Astrocyte (in vitro differentiated cells and primary cell): ENCODE measurements around the gene JUP. TPM values are rescaled to one million over a fixed set of nuclear protein-coding genes. Genes with fewer than 3 reads are reported as not detected.

Experiments
- DNase-seq: peaks from one replicate; pipeline ENCODE4 v3.0.0-alpha.2; 2010; ENCODE audit warnings: low read depth
- FAIRE-seq: peaks from 2 replicates; lab custom pipeline; 2011; peaks lifted over from hg19 to GRCh38; lab: Jason Lieb, UNC
- H2AFZ ChIP-seq: 2 replicates; pipeline ENCODE4 v1.6.0; 2012; ENCODE audit warnings: low read depth, low read length, inconsistent platforms
- H3K27ac ChIP-seq: 2 replicates; pipeline ENCODE4 v1.5.1; 2011; ENCODE audit warnings: low read depth, low read length, inconsistent platforms
- H3K27me3 ChIP-seq: 2 replicates; pipeline ENCODE4 v1.6.0; 2011; ENCODE audit warnings: low read length, inconsistent platforms; ENCODE audit not compliant: insufficient read depth
- H3K36me3 ChIP-seq: 2 replicates; pipeline ENCODE4 v1.5.1; 2011; ENCODE audit warnings: low read length, inconsistent platforms; ENCODE audit not compliant: insufficient read depth
- H3K4me1 ChIP-seq: 2 replicates; pipeline ENCODE4 v1.5.1; 2011; ENCODE audit warnings: low read length, inconsistent platforms; ENCODE audit not compliant: insufficient read depth
- H3K4me2 ChIP-seq: 2 replicates; pipeline ENCODE4 v1.6.0; 2012; ENCODE audit warnings: low read length, inconsistent platforms
- H3K4me3 ChIP-seq: 2 replicates; pipeline ENCODE4 v1.5.1; 2011; ENCODE audit warnings: low read depth, mild to moderate bottlenecking, low read length, inconsistent platforms; ENCODE audit not compliant: insufficient read depth
- H3K79me2 ChIP-seq: 2 replicates; pipeline ENCODE4 v1.6.0; 2012; ENCODE audit warnings: mild to moderate bottlenecking, low read length, inconsistent platforms; ENCODE audit not compliant: insufficient read depth
- H3K9ac ChIP-seq: 2 replicates; pipeline ENCODE4 v1.6.0; 2012; ENCODE audit warnings: mild to moderate bottlenecking, low read length, inconsistent platforms
- H3K9me3 ChIP-seq: 2 replicates; pipeline ENCODE4 v1.5.1; 2012; ENCODE audit warnings: low read depth, mild to moderate bottlenecking, low read length, inconsistent platforms; ENCODE audit not compliant: insufficient read depth
- H4K20me1 ChIP-seq: 2 replicates; pipeline ENCODE4 v1.6.0; 2012; ENCODE audit warnings: low read length, inconsistent platforms; ENCODE audit not compliant: insufficient read depth
- H3K27ac Mint-ChIP-seq: one replicate; pipeline ENCODE4 v1.8.0; 2021; ENCODE audit warnings: mild to moderate bottlenecking, mixed read lengths; ENCODE audit not compliant: unreplicated experiment
- H3K27me3 Mint-ChIP-seq: one replicate; pipeline ENCODE4 v1.8.0; 2021; ENCODE audit warnings: low read depth, mixed read lengths; ENCODE audit not compliant: unreplicated experiment
- H3K36me3 Mint-ChIP-seq: one replicate; pipeline ENCODE4 v1.8.0; 2021; ENCODE audit warnings: low read depth, mixed read lengths; ENCODE audit not compliant: unreplicated experiment
- H3K4me1 Mint-ChIP-seq: one replicate; pipeline ENCODE4 v1.8.0; 2021; ENCODE audit warnings: low read depth, mixed read lengths; ENCODE audit not compliant: unreplicated experiment
- H3K4me3 Mint-ChIP-seq: one replicate; pipeline ENCODE4 v1.8.0; 2021; ENCODE audit warnings: mild to moderate bottlenecking, moderate library complexity, mixed read lengths; ENCODE audit not compliant: unreplicated experiment
- H3K9me3 Mint-ChIP-seq: one replicate; pipeline ENCODE4 v1.8.0; 2021; ENCODE audit warnings: mild to moderate bottlenecking, mixed read lengths; ENCODE audit not compliant: unreplicated experiment
- EZH2 ChIP-seq: IDR thresholded peaks from 2 replicates; pipeline ENCODE4 v1.6.1; 2012; ENCODE audit warnings: mild to moderate bottlenecking, low read length, inconsistent platforms; ENCODE audit not compliant: insufficient read depth
- total RNA-seq: library from RNA; stranded (reverse); gene quantifications from 2 replicates; pipeline ENCODE4 v1.2.1, GENCODE V29; 2021
- TF ChIP-seq, protein P1 (sequence below): IDR thresholded peaks from 2 replicates; pipeline ENCODE4 v1.5.1; 2011; ENCODE audit warnings: low read depth, mild to moderate bottlenecking, inconsistent platforms, low read length, moderate library complexity; ENCODE audit not compliant: insufficient read depth

JUP gene
- total RNA-seq, 1 donor from 2014 or later, result 236 TPM

DNA sequence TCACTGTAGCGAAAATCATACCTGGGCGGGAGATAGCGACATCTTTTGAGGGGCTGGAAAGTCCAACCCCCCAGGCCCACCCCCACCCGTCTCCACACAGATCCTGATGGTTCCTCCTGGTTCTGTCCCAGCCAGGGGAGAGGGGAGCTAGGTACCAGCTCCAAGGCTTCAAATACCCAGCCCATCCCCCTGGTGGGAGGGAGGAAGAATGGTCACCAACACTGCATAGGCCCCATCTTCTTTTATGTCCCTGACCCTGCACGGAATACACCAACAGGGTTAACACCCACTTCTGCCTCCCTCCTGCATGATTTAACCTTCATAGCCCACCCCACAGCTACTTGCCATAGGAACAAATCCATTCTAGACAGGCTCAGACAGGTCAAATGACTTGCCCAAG lies 61.4 kb downstream of the JUP start:
- Histone ChIP-seq H3K9me3 (no peaks in the 10 kb centered on the region), H3K4me1 (no peaks in the 10 kb centered on the region), H3K27me3 (peaks cover 1% of the 10 kb centered on the region), H3K4me3 (no peak overlapping the region), H3K36me3 (no peaks in the 10 kb centered on the region), H3K79me2 (no peaks in the 10 kb centered on the region), H3K9ac (no peak overlapping the region), H3K4me2 (no peak overlapping the region), H3K27ac (no peak overlapping the region), H2AFZ (no peak overlapping the region), H4K20me1 (no peaks in the 10 kb centered on the region)
- H3K4me1 Mint-ChIP-seq, result no peaks in the 10 kb centered on the region
- FAIRE-seq, result no peak
- H3K4me3 Mint-ChIP-seq, result no peak overlapping the region
- peaks cover 24% of the 10 kb centered on the region for H3K27me3 Mint-ChIP-seq
- TF ChIP-seq, protein P1, sequence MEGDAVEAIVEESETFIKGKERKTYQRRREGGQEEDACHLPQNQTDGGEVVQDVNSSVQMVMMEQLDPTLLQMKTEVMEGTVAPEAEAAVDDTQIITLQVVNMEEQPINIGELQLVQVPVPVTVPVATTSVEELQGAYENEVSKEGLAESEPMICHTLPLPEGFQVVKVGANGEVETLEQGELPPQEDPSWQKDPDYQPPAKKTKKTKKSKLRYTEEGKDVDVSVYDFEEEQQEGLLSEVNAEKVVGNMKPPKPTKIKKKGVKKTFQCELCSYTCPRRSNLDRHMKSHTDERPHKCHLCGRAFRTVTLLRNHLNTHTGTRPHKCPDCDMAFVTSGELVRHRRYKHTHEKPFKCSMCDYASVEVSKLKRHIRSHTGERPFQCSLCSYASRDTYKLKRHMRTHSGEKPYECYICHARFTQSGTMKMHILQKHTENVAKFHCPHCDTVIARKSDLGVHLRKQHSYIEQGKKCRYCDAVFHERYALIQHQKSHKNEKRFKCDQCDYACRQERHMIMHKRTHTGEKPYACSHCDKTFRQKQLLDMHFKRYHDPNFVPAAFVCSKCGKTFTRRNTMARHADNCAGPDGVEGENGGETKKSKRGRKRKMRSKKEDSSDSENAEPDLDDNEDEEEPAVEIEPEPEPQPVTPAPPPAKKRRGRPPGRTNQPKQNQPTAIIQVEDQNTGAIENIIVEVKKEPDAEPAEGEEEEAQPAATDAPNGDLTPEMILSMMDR, result no peak
- no peak for TF ChIP-seq EZH2
- H3K36me3 Mint-ChIP-seq, result no peaks in the 10 kb centered on the region
- H3K27ac Mint-ChIP-seq, result no peak overlapping the region
- no peaks in the 10 kb centered on the region for H3K9me3 Mint-ChIP-seq
- no peak for DNase-seq

DNA sequence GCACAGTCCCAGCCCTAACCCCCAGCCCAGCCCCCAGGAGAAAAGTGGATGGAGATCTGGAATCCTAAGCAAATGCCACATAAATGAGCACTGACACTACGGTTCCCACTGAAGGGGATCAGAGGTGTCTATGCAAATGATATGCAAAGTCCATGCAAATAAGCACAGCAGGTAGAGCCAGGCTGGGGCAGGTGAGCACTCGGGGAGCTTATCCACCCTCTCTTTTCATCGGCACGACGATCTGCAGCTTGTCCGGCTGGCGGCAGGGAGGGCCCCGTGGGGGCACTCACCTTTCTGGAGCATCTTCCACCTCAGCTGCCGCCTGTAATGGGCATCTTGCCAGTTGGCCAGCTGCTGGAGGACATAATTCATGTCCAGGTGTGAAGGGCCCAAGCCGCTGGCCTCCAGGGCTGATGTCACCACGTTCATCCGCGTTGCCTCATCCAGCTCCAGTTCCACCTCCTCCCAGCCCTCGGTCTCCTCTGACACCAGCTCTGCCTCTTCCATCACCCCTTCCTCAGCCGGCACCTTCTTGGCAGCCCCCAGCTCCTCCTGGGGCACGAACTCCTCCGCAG lies 61.9 kb downstream of the JUP start:
- FAIRE-seq (no peak), DNase-seq (no peak)
- TF ChIP-seq EZH2, result no peak
- TF ChIP-seq, protein P1, result no peak
- no peak overlapping the region for H3K27ac ChIP-seq
- Mint-ChIP-seq H3K27me3 (peaks cover 22% of the 10 kb centered on the region), H3K4me3 (no peak overlapping the region), H3K36me3 (no peaks in the 10 kb centered on the region), H3K27ac (no peak overlapping the region), H3K4me1 (no peaks in the 10 kb centered on the region), H3K9me3 (no peaks in the 10 kb centered on the region)
- H3K9ac ChIP-seq, result no peak overlapping the region
- H3K27me3 ChIP-seq, result no peaks in the 10 kb centered on the region
- no peaks in the 10 kb centered on the region for H3K79me2 ChIP-seq
- H4K20me1 ChIP-seq, result no peaks in the 10 kb centered on the region
- no peak overlapping the region for H3K4me2 ChIP-seq
- no peak overlapping the region for H2AFZ ChIP-seq
- H3K36me3 ChIP-seq, result no peaks in the 10 kb centered on the region
- H3K9me3 ChIP-seq, result no peaks in the 10 kb centered on the region
- H3K4me1 ChIP-seq, result no peaks in the 10 kb centered on the region
- H3K4me3 ChIP-seq, result no peak overlapping the region

DNA sequence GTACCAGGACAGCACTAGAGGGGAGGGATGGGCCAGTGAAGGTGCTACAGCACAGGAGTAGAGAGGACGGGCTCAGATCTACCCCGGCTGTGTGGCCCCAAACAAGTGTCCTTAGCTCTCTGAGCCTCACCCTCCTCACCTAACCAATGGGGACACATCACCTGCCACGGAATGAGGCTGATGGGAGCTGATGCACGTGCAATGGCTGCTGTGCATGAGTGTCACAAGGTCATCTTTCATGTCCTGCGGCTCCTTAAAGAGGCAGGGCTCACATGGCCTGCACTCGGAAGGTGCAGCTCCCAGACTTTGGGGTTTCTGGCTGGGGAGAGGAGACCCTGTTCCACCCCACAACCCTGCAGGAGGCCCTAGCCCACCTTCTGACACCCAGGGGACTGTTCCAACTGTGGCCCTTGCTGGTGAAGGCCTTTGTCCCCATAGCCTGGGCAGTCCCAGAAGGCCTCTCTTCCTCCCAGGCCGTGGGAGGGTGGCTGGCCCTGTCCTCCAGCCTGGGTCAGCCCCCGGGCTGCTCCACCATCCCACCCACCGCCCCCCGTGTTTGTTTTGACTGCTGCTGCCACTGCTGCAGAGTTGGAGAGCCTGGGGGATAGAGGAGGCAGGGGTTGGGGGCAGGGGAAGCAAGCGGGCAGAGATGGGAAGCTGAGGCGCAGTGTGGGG lies 62.6 kb downstream of the JUP start:
- H3K79me2 ChIP-seq, result no peaks in the 10 kb centered on the region
- Mint-ChIP-seq H3K4me3 (no peak overlapping the region), H3K9me3 (no peaks in the 10 kb centered on the region), H3K4me1 (no peaks in the 10 kb centered on the region), H3K27ac (no peak overlapping the region), H3K27me3 (peaks cover 22% of the 10 kb centered on the region), H3K36me3 (no peaks in the 10 kb centered on the region)
- H3K27ac ChIP-seq, result no peak overlapping the region
- no peaks in the 10 kb centered on the region for H3K27me3 ChIP-seq
- FAIRE-seq (no peak), DNase-seq (no peak)
- no peak overlapping the region for H3K4me2 ChIP-seq
- no peaks in the 10 kb centered on the region for H4K20me1 ChIP-seq
- H3K36me3 ChIP-seq, result no peaks in the 10 kb centered on the region
- no peaks in the 10 kb centered on the region for H3K4me1 ChIP-seq
- TF ChIP-seq EZH2, result no peak
- TF ChIP-seq, protein P1, result no peak
- no peak overlapping the region for H3K4me3 ChIP-seq
- no peaks in the 10 kb centered on the region for H3K9me3 ChIP-seq
- no peak overlapping the region for H2AFZ ChIP-seq
- H3K9ac ChIP-seq, result no peak overlapping the region
